HEK293T (cell line): ENCODE results near the gene KIAA0930.

Experiments used
- CTCF ChIA-PET: fragments of 350-600 bp; formaldehyde crosslinking; extraction: SDS; loops from one replicate; lab custom pipeline; 2021; ENCODE audit warnings: antibody characterized with exemption, inconsistent platforms; lab: Yijun Ruan, JAX
- POLR2A ChIA-PET: fragments of 350-600 bp; formaldehyde crosslinking; extraction: SDS; loops from one replicate; lab custom pipeline; 2020; ENCODE audit warnings: antibody characterized with exemption, inconsistent platforms; lab: Yijun Ruan, JAX
- DNase-seq: peaks from one replicate; pipeline ENCODE4 v3.0.0; 2012; ENCODE audit warnings: mixed read lengths; ENCODE audit errors: extremely low spot score
- ARNT ChIP-seq: fragments of 450-650 bp; IDR thresholded peaks from 2 replicates; pipeline ENCODE4 v1.6.1; 2017; ENCODE audit warnings: mild to moderate bottlenecking
- BHLHE40 ChIP-seq: fragments of 450-650 bp; IDR thresholded peaks from 2 replicates; pipeline ENCODE4 v1.6.1; 2016; ENCODE audit warnings: mild to moderate bottlenecking, moderate library complexity, borderline replicate concordance
- CTBP1 ChIP-seq: fragments of 450-650 bp; IDR thresholded peaks from 2 replicates; pipeline ENCODE4 v1.6.1; 2016; ENCODE audit warnings: borderline replicate concordance
- ELF4 ChIP-seq: fragments of 450-650 bp; IDR thresholded peaks from 2 replicates; pipeline ENCODE4 v1.6.1; 2017; ENCODE audit warnings: antibody characterized with exemption
- FOXA1 ChIP-seq: fragments of 450-650 bp; IDR thresholded peaks from 2 replicates; pipeline ENCODE4 v1.6.1; 2016; ENCODE audit warnings: mild to moderate bottlenecking
- FOXK2 ChIP-seq: fragments of 450-650 bp; IDR thresholded peaks from 2 replicates; pipeline ENCODE4 v1.6.1; 2016; ENCODE audit warnings: mild to moderate bottlenecking
- FOXM1 ChIP-seq: fragments of 450-650 bp; IDR thresholded peaks from 2 replicates; pipeline ENCODE4 v1.6.1; 2017; ENCODE audit warnings: mild to moderate bottlenecking, borderline replicate concordance
- HDGF ChIP-seq: fragments of 450-650 bp; IDR thresholded peaks from 2 replicates; pipeline ENCODE4 v1.6.1; 2017; ENCODE audit warnings: antibody characterized with exemption, borderline replicate concordance
- L3MBTL2 ChIP-seq: fragments of 450-650 bp; conservative IDR thresholded peaks from 2 replicates; pipeline ENCODE4 v1.6.1; 2016; ENCODE audit warnings: mild to moderate bottlenecking
- LEF1 ChIP-seq: fragments of 450-650 bp; IDR thresholded peaks from 2 replicates; pipeline ENCODE4 v1.6.1; 2017; ENCODE audit warnings: mild to moderate bottlenecking, borderline replicate concordance
- NFRKB ChIP-seq: fragments of 450-650 bp; IDR thresholded peaks from 2 replicates; pipeline ENCODE4 v1.6.1; 2016; ENCODE audit warnings: mild to moderate bottlenecking, moderate library complexity
- PKNOX1 ChIP-seq: fragments of 450-650 bp; IDR thresholded peaks from 2 replicates; pipeline ENCODE4 v1.6.1; 2016
- SP1 ChIP-seq: fragments of 450-650 bp; IDR thresholded peaks from 2 replicates; pipeline ENCODE4 v1.6.1; 2017
- SUZ12 ChIP-seq: fragments of 450-650 bp; IDR thresholded peaks from 2 replicates; pipeline ENCODE4 v1.6.1; 2016; ENCODE audit warnings: mild to moderate bottlenecking
- TARDBP ChIP-seq: fragments of 450-650 bp; IDR thresholded peaks from 2 replicates; pipeline ENCODE4 v1.6.1; 2016
- ZNF384 ChIP-seq: fragments of 450-650 bp; IDR thresholded peaks from 2 replicates; pipeline ENCODE4 v1.6.1; 2016

The KIAA0930 gene

GRCh38 chr22:45181766-45182165 lies 58.9 kb downstream of the KIAA0930 start:
- ChIA-PET POLR2A (no interaction called here), CTCF (no interaction called here)
- no peak for TF ChIP-seq FOXK2
- TF ChIP-seq PKNOX1, result no peak
- TF ChIP-seq FOXA1, result no peak
- TF ChIP-seq LEF1, result no peak
- no peak for TF ChIP-seq ARNT
- TF ChIP-seq ZNF384, result no peak
- TF ChIP-seq CTBP1, result no peak
- TF ChIP-seq SP1, result no peak
- TF ChIP-seq NFRKB, result no peak
- no peak for TF ChIP-seq FOXM1
- TF ChIP-seq L3MBTL2, result no peak
- TF ChIP-seq ELF4, result no peak
- TF ChIP-seq BHLHE40, result no peak
- TF ChIP-seq HDGF, result no peak
- TF ChIP-seq SUZ12, result no peak
- DNase-seq, result no peak

- no peak for DNase-seq
- ChIA-PET POLR2A (no interaction called here), CTCF (no interaction called here)
- no peak for TF ChIP-seq FOXK2
- TF ChIP-seq PKNOX1, result no peak
- no peak for TF ChIP-seq FOXM1
- TF ChIP-seq ARNT, result no peak
- no peak for TF ChIP-seq FOXA1
- TF ChIP-seq TARDBP, result no peak
- TF ChIP-seq BHLHE40, result no peak
- no peak for TF ChIP-seq NFRKB
- no peak for TF ChIP-seq HDGF
- TF ChIP-seq SP1, result no peak
- TF ChIP-seq CTBP1, result no peak
- TF ChIP-seq ELF4, result no peak
- no peak for TF ChIP-seq L3MBTL2
These were observed 59.5 kb downstream of the KIAA0930 start for GRCh38 chr22:45181240-45181639.

- POLR2A ChIA-PET, result no interaction called here
- CTCF ChIA-PET, result no interaction called here
These were observed 60.5 kb downstream of the KIAA0930 start for GRCh38 chr22:45180146-45180679.

GRCh38 chr22:45179276-45180049 lies 61.2 kb downstream of the KIAA0930 start:
- no peak for TF ChIP-seq SUZ12
- no peak for TF ChIP-seq LEF1
- no peak for TF ChIP-seq ARNT
- TF ChIP-seq FOXM1, result no peak
- TF ChIP-seq ELF4, result no peak
- TF ChIP-seq TARDBP, result no peak
- no peak for TF ChIP-seq NFRKB
- no peak for TF ChIP-seq HDGF
- TF ChIP-seq ZNF384, result no peak
- no peak for TF ChIP-seq CTBP1
- TF ChIP-seq SP1, result no peak
- TF ChIP-seq FOXK2, result no peak
- TF ChIP-seq L3MBTL2, result no peak
- no peak for TF ChIP-seq BHLHE40
- no peak for TF ChIP-seq PKNOX1
- TF ChIP-seq FOXA1, result no peak
- DNase-seq, result no peak
- ChIA-PET CTCF (no interaction called here), POLR2A (interaction anchor here (0.8 kb wide), 1 partner anchor 16 kb away, joined by 3 read pairs; the partner anchor contains the start of gene NUP50)

More at GRCh38 chr22:45180146-45180679, 60.5 kb downstream of the KIAA0930 start:
- TF ChIP-seq CTBP1 (no peak), NFRKB (no peak), ZNF384 (no peak), ELF4 (no peak), L3MBTL2 (no peak), SP1 (no peak), FOXA1 (no peak), PKNOX1 (no peak)
- no peak for DNase-seq

GRCh38 chr22:45172881-45173585 lies 67.7 kb downstream of the KIAA0930 start:
- POLR2A ChIA-PET, result interaction anchor here (0.7 to 1.7 kb wide), 2 partner anchors 8 to 9 kb away, joined by 3 to 4 read pairs; partner anchors contain the start of gene NUP50
- CTCF ChIA-PET, result interaction anchor here (1.0 kb wide), 1 partner anchor 17 kb away, joined by 3 read pairs; no protein-coding TSS in a partner anchor
- no peak for TF ChIP-seq ZNF384
- TF ChIP-seq NFRKB, result no peak
- no peak for TF ChIP-seq BHLHE40
- TF ChIP-seq L3MBTL2, result no peak
- TF ChIP-seq TARDBP, result no peak
- no peak for TF ChIP-seq ELF4
- TF ChIP-seq LEF1, result no peak
- no peak for TF ChIP-seq FOXK2
- TF ChIP-seq FOXA1, result no peak
- no peak for TF ChIP-seq SUZ12
- no peak for DNase-seq
